Measurements from ENCODE around the gene GPN2. TPM values are rescaled to one million over a fixed set of nuclear protein-coding genes. Genes with fewer than 3 reads are reported as not detected.
"Not testable (repeated sequence)": the region's sequence is repeated elsewhere in the genome, so short reads cannot be mapped to it uniquely, and the experiment has no call there.

The GPN2 gene
- total RNA-seq, 1 donor from 2014 or later: 16.4 TPM

- DNase-seq (no peak), ATAC-seq (no peak)
- intact Hi-C loops (cut with micrococcal nuclease): no loop called here
These were observed 50.8 kb downstream of the GPN2 start for GRCh38 chr1:26839339-26839722.

GRCh38 chr1:26838474-26839338, 51.4 kb downstream of the GPN2 start:
- intact Hi-C loops (cut with micrococcal nuclease): no loop called here
- ATAC-seq (peak; percentile 12), DNase-seq (no peak)

DNA sequence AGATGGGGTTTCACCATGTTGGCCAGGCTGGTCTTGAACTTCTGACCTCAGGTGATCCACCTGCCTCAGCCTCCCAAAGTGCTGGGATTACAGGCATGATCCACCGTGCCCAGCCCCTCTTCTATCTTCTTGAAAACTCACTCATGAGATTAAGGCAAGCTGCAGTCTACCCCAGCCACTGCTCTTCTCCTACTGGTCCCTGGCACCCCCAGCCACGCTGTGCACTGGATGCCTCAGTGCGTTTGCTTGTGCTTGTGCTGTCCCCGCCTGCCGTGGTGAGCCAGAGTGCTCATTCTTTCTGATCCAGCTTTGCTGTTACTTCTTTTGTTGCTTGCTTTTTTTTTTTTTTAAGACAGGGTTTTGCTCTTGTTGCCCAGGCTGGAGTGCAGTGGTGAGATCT, 52.4 kb downstream of the GPN2 start:
- ATAC-seq; DNase-seq; intact Hi-C loops (cut with micrococcal nuclease): not testable (repeated sequence)

- ATAC-seq (no peak), DNase-seq (peak; percentile 41)
- intact Hi-C loops (cut with micrococcal nuclease): no loop called here
These were observed 56.4 kb downstream of the GPN2 start for GRCh38 chr1:26833432-26834405.

DNA sequence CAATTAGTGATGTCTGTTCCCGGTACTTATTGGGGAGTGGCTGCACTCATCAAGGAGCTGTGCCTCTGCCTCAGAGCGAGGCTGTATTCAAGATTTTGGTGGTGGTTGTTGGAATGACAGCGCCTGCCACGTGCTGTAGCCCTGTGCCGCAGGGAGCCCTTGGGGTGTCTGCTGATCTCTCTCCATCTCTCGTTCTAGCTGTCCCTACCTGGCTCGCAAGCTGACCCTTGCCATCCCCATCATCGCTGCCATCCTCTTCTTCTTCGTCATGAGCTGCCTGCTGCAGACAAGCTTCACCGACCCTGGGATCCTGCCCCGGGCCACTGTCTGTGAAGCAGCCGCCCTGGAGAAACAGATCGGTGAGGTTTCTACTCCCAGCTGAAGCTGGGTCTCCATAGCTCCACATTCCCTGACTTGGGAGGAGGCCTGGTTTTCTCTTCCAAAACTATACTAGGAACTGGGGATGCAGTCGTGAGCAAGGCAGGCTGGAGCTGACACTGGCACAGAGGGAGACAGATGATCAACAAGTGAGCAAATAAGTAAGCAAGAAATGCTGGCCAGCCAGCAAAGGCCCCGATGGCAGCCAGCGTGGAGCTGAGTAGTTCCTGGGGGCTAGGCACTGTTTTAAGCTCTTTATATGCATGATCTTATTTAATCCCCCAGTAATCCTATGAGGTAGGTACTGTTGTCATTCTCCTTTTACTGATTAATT, 57.7 kb downstream of the GPN2 start:
- ATAC-seq (no peak), DNase-seq (no peak)
- intact Hi-C loops (cut with micrococcal nuclease): no loop called here

DNA sequence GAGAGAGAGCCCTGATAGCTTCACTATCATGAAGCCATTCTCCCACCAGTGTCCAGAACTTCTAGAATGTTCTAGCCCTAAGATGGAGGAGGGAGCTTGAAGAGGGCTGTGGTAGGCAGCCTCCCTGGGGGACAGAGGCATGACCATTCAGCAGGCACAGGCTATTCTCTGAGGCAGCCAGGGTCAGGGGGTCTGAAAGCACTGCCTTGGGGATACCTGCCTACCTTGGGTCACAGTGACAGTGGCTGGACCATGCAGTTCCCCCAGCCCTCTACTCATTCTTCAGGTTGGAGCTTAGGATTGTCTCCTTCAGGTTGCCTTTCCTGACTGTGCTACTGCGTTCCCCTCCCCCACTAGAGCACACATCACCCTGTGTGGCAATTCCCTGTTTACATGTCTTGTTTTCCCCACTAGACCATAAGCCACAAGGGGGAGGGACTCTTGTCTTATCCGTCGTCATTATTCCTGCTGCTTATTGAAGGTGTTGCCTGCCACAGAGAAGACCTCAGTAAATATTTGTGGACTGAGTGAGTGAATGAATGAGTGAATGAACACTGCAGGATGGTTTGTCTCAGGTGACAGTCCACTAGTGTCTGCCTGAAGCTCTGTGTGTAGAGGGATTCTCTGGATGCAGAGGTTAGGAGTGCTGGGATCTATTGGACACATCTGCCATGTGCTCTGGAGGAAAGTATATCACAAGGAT, 58.4 kb downstream of the GPN2 start:
- ATAC-seq: no peak

GRCh38 chr1:26831059-26831458, 59.0 kb downstream of the GPN2 start:
- intact Hi-C loops (cut with micrococcal nuclease): no loop called here
- DNase-seq (no peak), ATAC-seq (no peak)

More for the DNA sequence above, 58.4 kb downstream of the GPN2 start:
- DNase-seq: no peak
- intact Hi-C loops (cut with micrococcal nuclease): no loop called here

GRCh38 chr1:26829184-26829911, 60.7 kb downstream of the GPN2 start:
- ATAC-seq (no peak), DNase-seq (no peak)
- intact Hi-C loops (cut with micrococcal nuclease): no loop called here

GRCh38 chr1:26828411-26828991, 61.6 kb downstream of the GPN2 start:
- intact Hi-C loops (cut with micrococcal nuclease): no loop called here
- peak; percentile 42 for DNase-seq
- ATAC-seq: peak; percentile 58

GRCh38 chr1:26827663-26828062, 62.4 kb downstream of the GPN2 start:
- intact Hi-C loops (cut with micrococcal nuclease): no loop called here
- peak; percentile 7 for ATAC-seq
- no peak for DNase-seq

DNA sequence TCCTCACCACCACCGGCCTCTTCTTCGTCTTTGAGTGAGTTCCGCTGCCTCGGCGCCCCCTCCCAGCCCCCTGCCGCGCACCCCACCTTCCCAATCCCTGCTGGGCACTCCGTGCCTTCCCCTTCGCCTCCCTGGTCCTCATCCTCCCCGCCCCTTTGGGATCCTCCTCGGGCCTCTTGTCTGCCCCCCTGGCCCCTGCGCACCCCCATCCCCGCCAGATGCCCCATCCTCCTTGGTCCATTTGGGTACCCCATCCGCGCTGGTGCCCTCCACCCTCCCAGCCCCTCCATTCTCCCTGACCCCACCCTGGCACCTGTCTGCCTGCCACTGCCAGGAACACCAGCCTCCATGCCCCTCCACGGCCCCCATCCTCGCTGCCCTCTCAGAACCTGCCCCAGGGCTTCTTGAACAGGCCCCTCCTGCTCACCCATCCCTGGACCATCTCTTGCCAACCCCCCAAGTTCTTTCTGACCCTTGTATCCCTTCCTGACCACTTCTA, 62.9 kb downstream of the GPN2 start:
- intact Hi-C loops (cut with micrococcal nuclease): no loop called here
- DNase-seq (peak; percentile 33), ATAC-seq (peak; percentile 1)

- intact Hi-C loops (cut with micrococcal nuclease): no loop called here
- ATAC-seq: peak; percentile 81
- peak; percentile 89 for DNase-seq
These were observed 63.6 kb downstream of the GPN2 start, which contains the start of gene ZDHHC18 for GRCh38 chr1:26826261-26827105. Gene ZDHHC18 (plus strand): TSS chr1:26826688. CDS start chr1:26826805, 117 bp downstream.

Other genes with a start within 250 kb of the GPN2 start
- gene ARID1A, start 194.3 kb downstream of the GPN2 start, total RNA-seq: 31.4 TPM
- 4.5 TPM for gene PIGV, start 102.3 kb downstream of the GPN2 start, total RNA-seq
- gene ZDHHC18, start 63.6 kb downstream of the GPN2 start, total RNA-seq: 18.1 TPM
- not detected for gene SFN, start 27.1 kb downstream of the GPN2 start, total RNA-seq
- gene GPATCH3, start 10.2 kb upstream of the GPN2 start, total RNA-seq: 10.2 TPM
- 5.3 TPM for gene NR0B2, start 23.7 kb upstream of the GPN2 start, total RNA-seq
- gene NUDC, start 31.5 kb upstream of the GPN2 start, total RNA-seq: 73.3 TPM
- 0.37 TPM for gene KDF1, start 70.2 kb upstream of the GPN2 start, total RNA-seq
- gene TRNP1, start 103.4 kb upstream of the GPN2 start, total RNA-seq: 27.4 TPM
- gene TENT5B, start 122.6 kb upstream of the GPN2 start, total RNA-seq: 49.6 TPM